ENCODE data around the gene SYT12. TPM values are rescaled to one million over a fixed set of nuclear protein-coding genes. Genes with fewer than 3 reads are reported as not detected.
"Not testable (repeated sequence)": the region's sequence is repeated elsewhere in the genome, so short reads cannot be mapped to it uniquely, and the experiment has no call there.

The SYT12 gene
- total RNA-seq, 2 donors from 2014 or later: 3.2 to 16.9 TPM

DNA sequence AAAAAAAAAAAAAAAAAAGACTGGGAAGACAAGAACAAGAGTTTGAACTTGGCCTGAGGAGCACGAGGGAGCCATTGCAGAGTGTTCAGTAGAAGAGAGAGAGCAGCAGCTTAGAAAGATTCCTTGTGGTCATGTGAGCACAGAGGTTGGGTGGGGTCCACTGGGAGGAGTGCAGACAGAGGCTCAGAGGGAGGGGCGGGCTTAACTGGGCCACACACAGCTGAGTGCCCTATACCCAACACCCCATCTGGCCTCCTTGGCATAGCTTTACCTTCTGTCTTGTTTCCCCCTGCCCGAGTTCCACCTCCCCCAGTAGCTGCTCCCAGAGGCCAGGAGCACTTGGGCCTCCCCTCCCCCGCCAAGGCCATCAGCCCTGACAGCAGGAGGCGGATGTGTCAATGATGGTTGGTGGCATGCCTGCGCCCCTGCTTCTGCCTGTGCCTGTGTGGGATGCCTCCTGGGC lies 35.7 kb upstream of the SYT12 start:
- Histone ChIP-seq H3K9me3 (no peaks in the 10 kb centered on the region), H3K27me3 (replicated peaks; ENCODE audit: insufficient read depth) (no peaks in the 10 kb centered on the region), H3K36me3 (no peaks in the 10 kb centered on the region), H3K4me3 (no peak overlapping the region), H3K27ac (no peak overlapping the region), H3K4me1 (ENCODE audit: control insufficient read depth in 1 of 2, low read depth in 2 of 2) (peaks cover 8 to 22% of the 10 kb centered on the region in 2 donors)
- TF ChIP-seq, protein P1, sequence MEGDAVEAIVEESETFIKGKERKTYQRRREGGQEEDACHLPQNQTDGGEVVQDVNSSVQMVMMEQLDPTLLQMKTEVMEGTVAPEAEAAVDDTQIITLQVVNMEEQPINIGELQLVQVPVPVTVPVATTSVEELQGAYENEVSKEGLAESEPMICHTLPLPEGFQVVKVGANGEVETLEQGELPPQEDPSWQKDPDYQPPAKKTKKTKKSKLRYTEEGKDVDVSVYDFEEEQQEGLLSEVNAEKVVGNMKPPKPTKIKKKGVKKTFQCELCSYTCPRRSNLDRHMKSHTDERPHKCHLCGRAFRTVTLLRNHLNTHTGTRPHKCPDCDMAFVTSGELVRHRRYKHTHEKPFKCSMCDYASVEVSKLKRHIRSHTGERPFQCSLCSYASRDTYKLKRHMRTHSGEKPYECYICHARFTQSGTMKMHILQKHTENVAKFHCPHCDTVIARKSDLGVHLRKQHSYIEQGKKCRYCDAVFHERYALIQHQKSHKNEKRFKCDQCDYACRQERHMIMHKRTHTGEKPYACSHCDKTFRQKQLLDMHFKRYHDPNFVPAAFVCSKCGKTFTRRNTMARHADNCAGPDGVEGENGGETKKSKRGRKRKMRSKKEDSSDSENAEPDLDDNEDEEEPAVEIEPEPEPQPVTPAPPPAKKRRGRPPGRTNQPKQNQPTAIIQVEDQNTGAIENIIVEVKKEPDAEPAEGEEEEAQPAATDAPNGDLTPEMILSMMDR (IDR thresholded peaks at IDR 0.05): no peak
- DNase-seq (ENCODE audit: low spot score): no peak
- ATAC-seq (ENCODE audit: insufficient number of reproducible peaks, low FRiP score, low read depth): no peak

DNA sequence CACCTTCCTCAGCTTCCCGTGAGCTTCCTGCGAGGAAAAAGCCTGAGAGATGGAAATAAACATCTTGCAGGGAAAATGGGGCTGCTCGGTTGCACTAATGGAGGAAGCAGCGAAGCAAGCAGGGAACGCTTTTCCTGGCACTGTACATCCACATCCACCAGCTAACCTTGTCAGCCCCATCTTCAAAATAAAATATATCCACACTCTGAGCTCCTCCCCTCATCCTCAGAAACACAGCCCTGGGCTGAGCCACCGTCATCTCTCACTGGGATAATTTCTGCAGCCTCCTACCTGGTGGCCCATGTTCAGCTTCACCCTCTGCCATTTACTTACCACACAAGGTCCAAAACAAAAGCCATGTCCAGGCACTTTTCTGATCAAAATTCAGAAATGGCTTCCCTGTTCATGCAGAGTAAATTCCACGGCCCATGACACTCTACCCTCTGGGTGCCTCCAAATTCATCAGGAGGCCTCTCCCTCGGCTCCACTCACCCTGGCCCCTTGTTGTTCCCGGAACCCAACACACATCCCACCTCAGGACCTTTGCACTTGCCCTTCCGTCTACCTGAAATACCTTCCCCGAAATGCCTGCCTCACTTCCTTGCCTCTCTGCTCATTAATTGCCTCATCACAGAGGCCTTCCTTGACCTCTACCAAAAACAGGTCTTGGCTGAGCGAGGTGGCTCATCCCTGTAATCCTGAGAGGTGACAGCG lies 34.9 kb upstream of the SYT12 start:
- DNase-seq (ENCODE audit: low spot score) (no peak), ATAC-seq (ENCODE audit: insufficient number of reproducible peaks, low FRiP score, low read depth) (no peak)
- TF ChIP-seq, protein P1 (IDR thresholded peaks at IDR 0.05): no peak
- H3K27ac ChIP-seq: no peak overlapping the region
- no peak overlapping the region for H3K4me3 ChIP-seq
- no peaks in the 10 kb centered on the region for H3K27me3 ChIP-seq (replicated peaks; ENCODE audit: insufficient read depth)
- peaks cover 8 to 20% of the 10 kb centered on the region in 2 donors for H3K4me1 ChIP-seq (ENCODE audit: control insufficient read depth in 1 of 2, low read depth in 2 of 2)
- H3K9me3 ChIP-seq: no peaks in the 10 kb centered on the region
- H3K36me3 ChIP-seq: no peaks in the 10 kb centered on the region

DNA sequence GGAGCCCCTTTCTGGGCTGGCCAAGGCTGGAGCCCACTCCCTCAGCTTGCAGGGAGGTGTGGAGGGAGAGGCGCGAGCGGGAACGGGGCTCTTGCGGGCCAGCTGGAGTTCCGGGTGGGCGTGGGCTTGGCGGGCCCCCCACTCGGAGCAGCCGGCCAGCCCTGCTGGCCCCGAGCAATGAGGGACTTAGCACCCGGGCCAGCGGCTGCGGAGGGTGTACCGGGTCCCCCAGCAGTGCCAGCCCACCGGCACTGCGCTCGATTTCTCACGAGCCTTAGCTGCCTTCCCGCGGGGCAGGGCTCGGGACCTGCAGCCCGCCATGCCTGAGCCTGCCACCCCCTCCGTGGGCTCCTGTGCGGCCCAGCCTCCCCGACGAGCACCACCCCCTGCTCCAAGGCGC lies 34.2 kb upstream of the SYT12 start:
- H3K27ac ChIP-seq: not testable (repeated sequence)

DNA sequence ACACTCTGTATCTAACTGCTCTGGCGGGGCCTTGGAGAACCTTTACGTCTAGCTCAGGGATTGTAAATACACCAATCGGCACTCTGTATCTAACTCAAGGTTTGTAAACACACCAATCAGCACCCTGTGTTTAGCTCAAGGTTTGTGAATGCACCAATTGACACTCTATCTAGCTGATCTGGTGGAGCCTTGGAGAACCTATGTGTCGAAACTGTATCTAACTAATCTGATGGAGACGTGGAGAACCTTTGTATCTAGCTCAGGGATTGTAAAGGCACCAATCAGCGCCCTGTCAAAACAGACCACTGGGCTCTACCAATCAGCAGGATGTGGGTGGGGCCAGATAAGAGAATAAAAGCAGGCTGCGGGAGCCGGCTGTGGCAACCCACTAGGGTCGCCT lies 33.6 kb upstream of the SYT12 start:
- not testable (repeated sequence) for DNase-seq (ENCODE audit: low spot score); H3K36me3 ChIP-seq; ATAC-seq (ENCODE audit: insufficient number of reproducible peaks, low FRiP score, low read depth)

More for the DNA sequence above, 34.2 kb upstream of the SYT12 start:
- not testable (repeated sequence) for H3K9me3 ChIP-seq; H3K36me3 ChIP-seq; H3K27me3 ChIP-seq (replicated peaks; ENCODE audit: insufficient read depth); H3K4me3 ChIP-seq; ATAC-seq (ENCODE audit: insufficient number of reproducible peaks, low FRiP score, low read depth); DNase-seq (ENCODE audit: low spot score)
- peaks cover 8 to 20% of the 10 kb centered on the region in 2 donors for H3K4me1 ChIP-seq (ENCODE audit: control insufficient read depth in 1 of 2, low read depth in 2 of 2)

DNA sequence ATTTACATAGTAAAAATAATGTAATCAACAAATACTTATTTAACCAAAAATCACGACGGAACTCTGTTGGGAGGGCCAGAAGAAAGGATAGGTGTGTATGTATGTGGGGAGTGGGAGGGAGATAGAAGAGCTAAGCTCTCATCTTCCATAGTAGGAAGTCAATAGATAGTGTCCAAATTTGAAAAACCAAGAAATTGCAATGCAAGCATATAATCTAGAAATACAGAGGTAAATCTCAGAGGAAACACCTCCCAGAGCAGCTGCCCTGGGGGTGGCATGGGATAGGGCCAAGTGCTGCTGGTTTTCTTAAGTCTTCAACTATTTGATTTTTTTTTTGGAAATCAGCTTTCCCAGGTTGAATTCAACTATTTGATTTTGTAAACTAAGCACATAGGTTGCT lies 30.9 kb upstream of the SYT12 start:
- TF ChIP-seq, protein P1 (IDR thresholded peaks at IDR 0.05): no peak
- Histone ChIP-seq H3K36me3 (no peaks in the 10 kb centered on the region), H3K4me1 (ENCODE audit: control insufficient read depth in 1 of 2, low read depth in 2 of 2) (peaks cover 0 to 5% of the 10 kb centered on the region in 2 donors), H3K27ac (no peak overlapping the region), H3K4me3 (no peak overlapping the region), H3K9me3 (no peaks in the 10 kb centered on the region), H3K27me3 (replicated peaks; ENCODE audit: insufficient read depth) (no peaks in the 10 kb centered on the region)
- ATAC-seq (ENCODE audit: insufficient number of reproducible peaks, low FRiP score, low read depth) (no peak), DNase-seq (ENCODE audit: low spot score) (no peak)

More for the DNA sequence above, 33.6 kb upstream of the SYT12 start:
- not testable (repeated sequence) for H3K27me3 ChIP-seq (replicated peaks; ENCODE audit: insufficient read depth); H3K27ac ChIP-seq; H3K4me3 ChIP-seq; H3K9me3 ChIP-seq
- peaks cover 8 to 20% of the 10 kb centered on the region in 2 donors for H3K4me1 ChIP-seq (ENCODE audit: control insufficient read depth in 1 of 2, low read depth in 2 of 2)

DNA sequence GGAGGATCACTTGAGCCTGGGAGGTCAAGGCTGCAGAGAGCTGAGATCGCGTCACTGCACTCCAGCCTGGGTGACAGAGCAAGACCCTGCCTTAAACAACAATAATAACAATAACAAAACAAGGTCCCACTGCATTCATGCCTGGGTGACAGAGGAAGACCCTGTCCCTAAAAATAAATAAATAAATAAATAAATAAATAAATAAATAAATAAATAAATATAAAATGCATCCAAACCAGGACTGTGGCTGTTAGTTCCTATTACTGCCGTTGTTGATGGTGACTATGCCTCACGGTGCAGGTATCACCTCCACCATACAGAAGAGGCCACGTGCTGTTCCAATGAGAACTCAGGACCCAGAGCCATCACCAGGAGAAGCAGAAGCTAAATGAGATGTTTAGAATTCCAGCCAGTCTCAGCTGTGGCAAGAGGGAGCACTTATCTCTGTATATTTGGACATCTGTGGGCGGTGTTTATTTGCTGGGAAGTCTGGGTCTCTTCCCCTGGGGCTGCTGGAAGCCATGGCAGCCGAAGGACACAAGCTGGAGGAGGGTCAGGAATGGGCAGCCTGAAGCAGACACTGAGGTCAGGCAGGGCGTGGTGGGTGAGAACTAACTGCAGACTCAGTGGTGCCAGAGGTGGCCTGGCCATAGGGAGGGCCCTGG lies 26.2 kb upstream of the SYT12 start:
- no peak for ATAC-seq (ENCODE audit: insufficient number of reproducible peaks, low FRiP score, low read depth)
- Histone ChIP-seq H3K27me3 (replicated peaks; ENCODE audit: insufficient read depth) (no peaks in the 10 kb centered on the region), H3K9me3 (no peaks in the 10 kb centered on the region), H3K4me1 (ENCODE audit: control insufficient read depth in 1 of 2, low read depth in 2 of 2) (peaks cover 0 to 8% of the 10 kb centered on the region in 2 donors), H3K36me3 (no peaks in the 10 kb centered on the region), H3K27ac (no peak overlapping the region), H3K4me3 (no peak overlapping the region)
- TF ChIP-seq, protein P1 (IDR thresholded peaks at IDR 0.05): no peak
- no peak for DNase-seq (ENCODE audit: low spot score)

Data from thoracic aorta (tissue), 2 donors.